Adipocyte (in vitro differentiated cells): ENCODE data around the gene CCDC178.
"Not testable (repeated sequence)": the region's sequence is repeated elsewhere in the genome, so short reads cannot be mapped to it uniquely, and the experiment has no call there.

Experiments
- DNase-seq: peaks from one replicate; pipeline ENCODE4 v3.0.0-alpha.2; 2015; ENCODE audit warnings: low read depth
- H3K27me3 ChIP-seq: replicated peaks from 2 replicates; pipeline ENCODE4 v1.7.0; 2013; ENCODE audit warnings: mild to moderate bottlenecking, low read length, moderate library complexity; ENCODE audit not compliant: control insufficient read depth, insufficient read depth
- H3K36me3 ChIP-seq: 2 replicates; pipeline ENCODE4 v1.7.0; 2013; ENCODE audit warnings: low read length, mild to moderate bottlenecking, moderate library complexity; ENCODE audit not compliant: control insufficient read depth, insufficient read depth, severe bottlenecking
- H3K4me1 ChIP-seq: 2 replicates; pipeline ENCODE4 v1.7.0; 2013; ENCODE audit warnings: mild to moderate bottlenecking, low read length, moderate library complexity; ENCODE audit not compliant: control insufficient read depth, insufficient read depth
- H3K4me3 ChIP-seq: 2 replicates; pipeline ENCODE4 v1.7.0; 2013; ENCODE audit warnings: mild to moderate bottlenecking, low read length, moderate library complexity
- H3K9ac ChIP-seq: 2 replicates; pipeline ENCODE4 v1.7.0; 2013; ENCODE audit warnings: mild to moderate bottlenecking, low read length, moderate library complexity
- H3K9me3 ChIP-seq: 2 replicates; pipeline ENCODE4 v1.7.0; 2013; ENCODE audit warnings: mild to moderate bottlenecking, low read length, moderate library complexity; ENCODE audit not compliant: control insufficient read depth

CCDC178 gene

DNA sequence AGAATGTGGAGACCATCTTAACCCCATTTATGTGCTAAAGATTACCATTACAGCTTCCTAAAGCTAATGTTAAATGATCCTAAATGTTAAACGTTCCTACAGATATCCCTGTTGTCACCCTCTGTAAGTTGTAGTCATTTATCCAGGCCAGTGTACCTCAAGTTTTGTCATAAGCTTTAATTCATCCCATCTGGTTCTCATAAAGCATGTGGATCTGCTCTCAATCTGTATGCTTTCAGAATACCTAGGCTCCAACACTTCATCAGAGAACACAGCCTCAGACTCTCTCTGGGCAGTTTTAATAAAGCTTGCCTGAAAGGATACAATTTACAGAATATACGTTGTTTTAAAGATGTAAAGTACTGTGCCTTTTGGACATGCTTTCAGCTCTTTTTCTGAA, 4.2 kb upstream of the CCDC178 start:
- Histone ChIP-seq H3K9me3 (no peaks in the 10 kb centered on the region), H3K9ac (no peak overlapping the region), H3K27me3 (no peaks in the 10 kb centered on the region), H3K4me1 (peaks cover 2% of the 10 kb centered on the region), H3K36me3 (no peaks in the 10 kb centered on the region), H3K4me3 (no peak overlapping the region)
- no peak for DNase-seq

- Histone ChIP-seq H3K27me3 (no peaks in the 10 kb centered on the region), H3K9me3 (no peaks in the 10 kb centered on the region), H3K4me1 (no peaks in the 10 kb centered on the region), H3K36me3 (no peaks in the 10 kb centered on the region), H3K9ac (no peak overlapping the region), H3K4me3 (no peak overlapping the region)
- DNase-seq: no peak
Measured at GRCh38 chr18:33432857-33433256, 7.7 kb downstream of the CCDC178 start.

GRCh38 chr18:33427549-33427948, 13.0 kb downstream of the CCDC178 start:
- Histone ChIP-seq H3K4me1 (no peaks in the 10 kb centered on the region), H3K4me3 (no peak overlapping the region), H3K9me3 (no peaks in the 10 kb centered on the region), H3K27me3 (no peaks in the 10 kb centered on the region), H3K36me3 (no peaks in the 10 kb centered on the region), H3K9ac (no peak overlapping the region)
- no peak for DNase-seq

DNA sequence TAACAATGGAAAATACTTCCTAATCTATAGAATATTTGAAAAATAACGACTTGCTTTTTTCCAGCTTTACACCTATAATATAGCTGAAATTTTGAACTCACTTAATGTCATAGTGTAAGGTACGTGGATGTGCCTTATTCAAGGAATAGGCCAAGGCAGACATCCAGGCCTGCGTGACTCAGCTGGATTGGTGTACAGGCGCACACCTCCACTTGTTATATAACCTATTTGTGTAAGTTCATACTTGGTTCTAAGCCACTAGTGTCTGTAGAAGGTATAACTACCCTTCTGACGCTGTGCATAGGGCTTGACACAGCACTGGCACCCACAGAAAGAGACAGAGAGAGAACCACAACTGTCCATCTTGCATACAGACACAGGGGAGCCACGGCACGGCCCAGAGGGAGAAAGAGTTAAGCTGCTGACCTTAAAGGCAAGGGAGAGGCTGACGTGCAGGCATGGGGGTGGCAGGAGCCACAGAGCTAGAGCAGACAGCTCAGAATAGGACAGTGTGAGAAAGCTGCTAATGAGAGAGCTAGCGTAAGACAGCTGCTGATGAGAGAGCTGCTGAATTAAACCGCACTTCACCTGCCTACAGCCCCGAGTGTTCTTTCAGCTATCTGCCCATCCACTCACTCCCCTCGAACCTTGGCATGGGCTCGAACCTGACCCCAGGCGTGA, 16.1 kb downstream of the CCDC178 start:
- DNase-seq: no peak
- no peak overlapping the region for H3K9ac ChIP-seq
- H3K4me1 ChIP-seq: no peaks in the 10 kb centered on the region

GRCh38 chr18:33421225-33421624, 19.3 kb downstream of the CCDC178 start:
- Histone ChIP-seq H3K27me3 (no peaks in the 10 kb centered on the region), H3K9ac (no peak overlapping the region), H3K4me1 (no peaks in the 10 kb centered on the region), H3K9me3 (no peaks in the 10 kb centered on the region), H3K4me3 (no peak overlapping the region), H3K36me3 (no peaks in the 10 kb centered on the region)
- no peak for DNase-seq

More for the DNA sequence above, 16.1 kb downstream of the CCDC178 start:
- Histone ChIP-seq H3K4me3 (no peak overlapping the region), H3K36me3 (no peaks in the 10 kb centered on the region), H3K9me3 (no peaks in the 10 kb centered on the region), H3K27me3 (no peaks in the 10 kb centered on the region)

GRCh38 chr18:33404244-33404873, 36.2 kb downstream of the CCDC178 start:
- Histone ChIP-seq H3K4me3 (no peak overlapping the region), H3K36me3 (no peaks in the 10 kb centered on the region), H3K9ac (no peak overlapping the region), H3K4me1 (no peaks in the 10 kb centered on the region), H3K27me3 (no peaks in the 10 kb centered on the region), H3K9me3 (no peaks in the 10 kb centered on the region)
- peak; percentile 4 for DNase-seq

GRCh38 chr18:33398939-33399338, 41.6 kb downstream of the CCDC178 start:
- H3K4me3 ChIP-seq, H3K27me3 ChIP-seq, H3K4me1 ChIP-seq, H3K9ac ChIP-seq, DNase-seq, H3K36me3 ChIP-seq, H3K9me3 ChIP-seq: not testable (repeated sequence)

DNA sequence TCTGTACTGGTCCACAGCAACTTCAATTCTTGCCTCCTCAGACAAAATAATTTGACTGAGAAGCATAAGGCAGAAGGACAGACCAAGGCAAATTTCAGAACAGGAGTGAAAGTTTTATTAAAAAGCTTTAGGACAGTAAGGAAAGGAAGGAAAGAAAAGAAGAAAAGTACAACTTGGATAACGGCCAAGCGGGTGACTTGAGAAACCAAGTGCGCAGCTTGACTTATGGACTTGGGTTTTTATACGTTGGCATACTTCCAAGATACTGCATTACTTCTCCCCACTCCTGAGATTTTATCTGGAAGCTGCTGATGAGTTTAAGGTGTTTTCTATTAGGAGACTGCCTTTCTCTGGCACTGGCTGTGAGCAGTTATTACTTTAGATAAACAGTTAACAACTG, 64.7 kb downstream of the CCDC178 start:
- Histone ChIP-seq H3K9me3 (no peaks in the 10 kb centered on the region), H3K4me1 (no peaks in the 10 kb centered on the region), H3K36me3 (no peaks in the 10 kb centered on the region), H3K9ac (no peak overlapping the region), H3K4me3 (no peak overlapping the region), H3K27me3 (no peaks in the 10 kb centered on the region)
- DNase-seq: no peak

DNA sequence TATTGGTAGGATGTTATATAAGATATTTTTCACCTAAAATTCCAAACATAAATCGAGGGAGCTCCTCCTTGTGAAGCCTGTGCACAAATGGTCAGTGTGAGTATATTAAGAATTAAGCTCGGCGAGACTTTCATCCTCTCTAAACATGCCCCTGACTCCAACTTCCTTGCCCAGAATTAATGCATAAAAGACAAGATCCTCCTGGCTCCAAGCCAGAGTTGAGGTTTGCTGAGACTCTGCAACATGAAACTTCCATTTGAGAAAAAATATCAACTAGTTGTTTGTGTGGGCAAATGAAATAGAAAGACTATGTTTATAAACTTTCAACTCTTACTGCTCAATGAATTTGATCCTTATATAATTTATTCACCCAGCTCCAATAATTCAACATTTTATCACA, 68.1 kb downstream of the CCDC178 start:
- Histone ChIP-seq H3K4me3 (no peak overlapping the region), H3K9me3 (no peaks in the 10 kb centered on the region)
- no peak for DNase-seq

DNA sequence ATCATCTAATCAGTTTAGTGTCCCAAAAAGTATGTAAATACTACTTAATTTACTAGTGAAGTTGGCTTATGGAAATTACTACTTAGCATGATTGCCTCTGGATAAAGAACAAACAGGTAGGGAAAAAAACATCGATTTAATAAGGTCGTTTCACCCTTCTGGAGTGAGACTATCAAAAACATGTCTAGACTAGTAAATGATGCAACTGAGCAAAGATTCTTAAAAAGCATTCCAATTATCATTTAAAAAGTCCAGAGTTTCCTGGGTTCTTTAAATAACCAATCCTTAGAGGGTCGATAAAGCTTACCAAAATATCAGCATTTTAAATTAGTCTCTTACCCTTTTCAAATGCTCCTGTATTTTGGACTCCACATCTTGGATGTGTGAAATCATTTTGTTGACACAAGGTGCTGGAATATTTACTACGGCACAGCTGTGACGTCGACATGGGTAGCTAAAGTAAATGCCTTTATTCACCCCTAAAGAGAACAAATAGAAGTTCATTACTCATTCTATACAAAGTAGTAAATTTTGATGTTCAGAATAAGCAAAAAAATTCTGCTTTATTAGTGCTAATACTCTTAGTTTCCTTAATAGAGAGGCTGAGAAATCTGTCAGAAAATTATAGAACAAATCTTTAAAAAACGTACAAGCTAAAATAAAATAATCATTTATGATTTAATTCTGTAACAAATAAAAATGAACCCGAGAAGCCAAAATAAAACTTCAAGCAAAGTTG, 70.6 kb downstream of the CCDC178 start:
- H3K4me1 ChIP-seq: no peaks in the 10 kb centered on the region
- H3K9me3 ChIP-seq: no peaks in the 10 kb centered on the region
- H3K36me3 ChIP-seq: no peaks in the 10 kb centered on the region
- no peak overlapping the region for H3K9ac ChIP-seq
- no peak for DNase-seq
- H3K4me3 ChIP-seq: no peak overlapping the region
- no peaks in the 10 kb centered on the region for H3K27me3 ChIP-seq

More for the DNA sequence above, 68.1 kb downstream of the CCDC178 start:
- no peaks in the 10 kb centered on the region for H3K27me3 ChIP-seq
- H3K4me1 ChIP-seq: no peaks in the 10 kb centered on the region
- no peak overlapping the region for H3K9ac ChIP-seq
- H3K36me3 ChIP-seq: no peaks in the 10 kb centered on the region

DNA sequence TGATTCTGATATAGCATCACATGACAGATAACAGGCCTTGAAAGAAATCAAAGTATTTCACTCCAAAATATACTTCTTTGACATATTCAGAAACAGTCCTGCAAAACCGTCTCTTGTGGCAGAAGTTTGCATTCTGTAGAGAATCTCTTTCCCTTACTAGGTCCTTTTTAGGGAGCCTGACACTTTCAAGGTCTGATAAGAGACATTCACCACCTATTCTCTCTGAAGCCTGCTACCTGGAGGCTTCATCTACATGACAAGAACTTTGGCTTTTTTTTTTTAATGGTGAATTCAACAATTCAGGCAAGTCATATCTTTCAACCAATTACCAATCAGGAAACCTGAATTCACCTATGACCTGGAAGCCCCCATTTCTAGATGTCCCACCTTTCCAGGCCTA, 83.8 kb downstream of the CCDC178 start:
- no peak for DNase-seq
- Histone ChIP-seq H3K9ac (no peak overlapping the region), H3K27me3 (no peaks in the 10 kb centered on the region), H3K4me3 (no peak overlapping the region), H3K36me3 (no peaks in the 10 kb centered on the region), H3K9me3 (peaks cover 11% of the 10 kb centered on the region), H3K4me1 (no peaks in the 10 kb centered on the region)
